ENCODE measurements around the gene BCAS3. TPM values are rescaled to one million over a fixed set of nuclear protein-coding genes. Genes with fewer than 3 reads are reported as not detected.
A peak's percentile ranks its signal among the peaks of the same experiment; 100 is the strongest.

Gene BCAS3
- total RNA-seq, 3 donors from 2014 or later, result 21.6 to 33.4 (median 32.1) TPM

GRCh38 chr17:61395983-61396585, 718.4 kb downstream of the BCAS3 start:
- DNase-seq, result peak in 1 of 3 donors; percentile 51
- Histone ChIP-seq H3K4me3 (no peak overlapping the region), H3K4me1 (ENCODE audit: low read depth) (peaks cover 26% of the 10 kb centered on the region), H3K36me3 (ENCODE audit: low read depth) (no peaks in the 10 kb centered on the region), H3K9me3 (no peaks in the 10 kb centered on the region)
- peak; percentile 5 for ATAC-seq
- no peak for TF ChIP-seq CTCF (IDR thresholded peaks at IDR 0.05)
- intact Hi-C loops (cut with DNase I, micrococcal nuclease), result loop anchor here in 1 of 2 donors (10.0 kb wide), 1 partner anchor 401 kb away; no protein-coding TSS in a partner anchor

- peak; percentile 2 for ATAC-seq
- no peaks in the 10 kb centered on the region for H3K36me3 ChIP-seq (ENCODE audit: low read depth)
These were observed 719.0 kb downstream of the BCAS3 start for GRCh38 chr17:61396586-61397085.

GRCh38 chr17:61397086-61397842, 719.6 kb downstream of the BCAS3 start:
- DNase-seq, result peak in 1 of 3 donors; percentile 49
- peaks cover 26% of the 10 kb centered on the region for H3K4me1 ChIP-seq (ENCODE audit: low read depth)
- intact Hi-C loops (cut with DNase I, micrococcal nuclease), result loop anchor here in 1 of 2 donors (10.0 kb wide), 1 partner anchor 402 kb away; no protein-coding TSS in a partner anchor
- H3K36me3 ChIP-seq (ENCODE audit: low read depth), result no peaks in the 10 kb centered on the region
- no peaks in the 10 kb centered on the region for H3K9me3 ChIP-seq
- TF ChIP-seq CTCF (IDR thresholded peaks at IDR 0.05), result no peak
- no peak for ATAC-seq
- no peak overlapping the region for H3K4me3 ChIP-seq

More at GRCh38 chr17:61396586-61397085, 719.0 kb downstream of the BCAS3 start:
- peak in 1 of 3 donors; percentile 46 for DNase-seq
- Histone ChIP-seq H3K9me3 (no peaks in the 10 kb centered on the region), H3K4me3 (no peak overlapping the region), H3K4me1 (ENCODE audit: low read depth) (peaks cover 26% of the 10 kb centered on the region)
- intact Hi-C loops (cut with DNase I, micrococcal nuclease), result loop anchor here in 1 of 2 donors (10.0 kb wide), 1 partner anchor 402 kb away; no protein-coding TSS in a partner anchor
- TF ChIP-seq CTCF (IDR thresholded peaks at IDR 0.05), result no peak

GRCh38 chr17:61398721-61399130, 721.1 kb downstream of the BCAS3 start:
- Histone ChIP-seq H3K4me3 (no peak overlapping the region), H3K9me3 (no peaks in the 10 kb centered on the region), H3K36me3 (ENCODE audit: low read depth) (no peaks in the 10 kb centered on the region), H3K4me1 (ENCODE audit: low read depth) (peaks cover 33% of the 10 kb centered on the region)
- no peak for TF ChIP-seq CTCF (IDR thresholded peaks at IDR 0.05)
- DNase-seq (peak in 1 of 3 donors; percentile 0), ATAC-seq (no peak)
- intact Hi-C loops (cut with DNase I, micrococcal nuclease), result loop anchor here in 1 of 2 donors (10.0 kb wide), 1 partner anchor 404 kb away; no protein-coding TSS in a partner anchor

- intact Hi-C loops (cut with DNase I, micrococcal nuclease), result loop anchor here (10.0 kb wide), 2 partner anchors 395 to 405 kb away; no protein-coding TSS in a partner anchor
- no peaks in the 10 kb centered on the region for H3K36me3 ChIP-seq (ENCODE audit: low read depth)
- ATAC-seq (peak; percentile 9), DNase-seq (peak; percentile 62 to 67 (median 63))
- peak within 1 kb of the TSS; percentile 19 for H3K4me3 ChIP-seq
- no peak for TF ChIP-seq CTCF (IDR thresholded peaks at IDR 0.05)
- H3K9me3 ChIP-seq, result no peaks in the 10 kb centered on the region
- peaks cover 34% of the 10 kb centered on the region for H3K4me1 ChIP-seq (ENCODE audit: low read depth)
These were observed 721.7 kb downstream of the BCAS3 start, which contains the start of gene TBX2 for GRCh38 chr17:61399131-61400065. Gene TBX2 (plus strand): TSS chr17:61399843. CDS start chr17:61400177, 334 bp downstream.

Data from mucosa of descending colon (tissue), 3 donors.